NCI-H774 (cell line): ENCODE measurements around the gene LIPA.
"Not testable (repeated sequence)": the region's sequence is repeated elsewhere in the genome, so short reads cannot be mapped to it uniquely, and the experiment has no call there.

Source experiments
- DNase-seq: peaks from one replicate; lab custom pipeline; 2025; lab: John Stamatoyannopoulos, UW

LIPA gene

DNA sequence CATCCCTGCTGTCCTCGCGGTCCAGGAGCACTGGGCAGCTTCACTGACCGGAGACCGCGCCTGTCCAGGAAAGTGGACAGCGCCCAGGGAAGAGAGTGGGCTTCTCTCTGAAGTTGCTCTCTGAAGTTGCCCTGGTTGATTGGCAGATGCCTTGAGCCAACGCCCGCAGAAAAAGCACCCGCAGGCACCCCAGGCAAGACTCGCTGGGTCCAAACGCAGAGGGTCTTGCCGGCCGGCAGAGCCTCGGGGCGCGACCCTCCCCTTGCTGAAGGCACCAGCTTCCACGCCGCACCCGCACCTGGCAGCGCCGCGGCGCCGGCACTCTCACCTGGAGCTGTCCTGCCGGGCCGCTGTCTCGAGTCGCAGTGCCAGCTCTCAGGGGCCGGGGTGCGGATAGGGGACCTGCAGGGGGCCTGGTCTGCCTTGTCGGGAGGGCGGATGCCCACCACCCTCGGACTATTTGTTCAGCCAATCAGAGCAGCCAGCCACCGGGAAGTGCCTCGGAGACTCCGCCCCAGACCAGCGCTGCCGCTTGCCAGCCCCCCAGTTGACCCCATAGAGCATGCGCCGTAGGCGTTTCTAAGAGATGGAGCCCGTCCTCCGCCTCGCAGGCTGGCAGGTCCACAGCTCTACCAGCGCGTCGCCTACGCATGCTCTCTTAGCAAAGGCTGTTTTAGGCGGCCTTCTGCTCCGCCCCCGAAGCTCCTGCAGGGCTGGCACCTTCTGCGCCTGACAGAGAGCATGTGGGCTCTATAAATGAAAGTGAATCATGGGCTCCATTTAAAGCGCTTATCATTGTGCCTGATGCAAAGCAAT, at the start of gene LIPA:
LIPA (minus strand) TSS at position 367 of the 816 bp plus-strand sequence. CDS start 4,127 bp downstream, outside the sequence.
- DNase-seq = peak; percentile 87

DNA sequence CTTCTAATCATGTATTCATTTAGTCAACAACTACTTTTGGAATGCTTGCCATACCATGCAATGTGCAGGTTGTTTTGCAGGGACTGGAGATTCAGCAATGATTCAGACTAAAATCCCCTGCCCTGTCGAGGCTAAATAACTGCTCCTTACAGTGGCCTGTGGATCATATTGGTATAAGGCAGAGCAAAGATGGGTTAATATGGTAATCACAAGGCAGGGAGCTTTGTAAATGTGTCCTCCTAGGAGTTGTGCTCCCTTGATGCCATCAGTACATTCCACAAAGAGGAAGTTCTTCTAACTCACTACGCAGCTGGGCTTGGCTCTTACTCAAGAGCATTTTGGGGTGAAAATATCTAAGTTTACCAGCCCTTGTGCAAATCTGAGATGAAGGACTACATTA, 49.7 kb upstream of the LIPA start:
- DNase-seq = no peak

DNA sequence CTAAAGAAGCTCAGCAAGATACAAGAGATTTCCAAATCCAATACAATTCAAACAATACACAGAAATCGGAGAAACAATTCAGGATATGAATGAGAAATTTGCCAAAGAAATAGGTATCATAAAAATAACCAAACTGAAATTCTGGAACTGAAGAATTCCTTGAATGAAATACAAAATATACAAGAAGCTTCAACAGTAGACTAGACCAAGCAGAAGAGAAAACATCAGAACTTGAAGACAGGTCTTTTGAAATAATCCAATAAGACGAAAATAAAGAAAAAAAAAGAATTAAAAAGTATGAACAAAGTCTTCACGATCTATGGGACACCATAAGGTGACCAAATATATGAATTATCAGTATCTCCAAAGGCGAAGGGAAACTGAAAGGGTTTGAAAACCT, 47.5 kb upstream of the LIPA start:
- no peak for DNase-seq

DNA sequence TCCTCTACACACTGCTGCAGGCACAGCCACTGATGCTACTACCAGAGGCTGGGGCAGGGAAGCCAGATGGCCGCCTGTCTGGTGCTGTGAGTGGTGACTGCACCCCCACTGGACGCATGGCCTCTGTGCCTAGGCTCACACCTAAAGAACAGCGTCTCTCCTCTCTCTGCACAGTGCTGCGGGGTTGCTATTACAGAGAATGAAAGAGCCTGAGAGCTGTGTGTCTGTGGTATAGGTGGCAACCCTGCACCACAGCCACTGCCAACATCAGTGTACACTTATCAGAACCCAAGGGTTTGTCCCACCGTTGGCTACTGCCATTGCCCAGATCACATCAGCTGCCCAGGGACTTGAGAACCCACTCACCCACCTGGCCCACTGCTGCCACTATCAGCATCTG, 46.2 kb upstream of the LIPA start:
- DNase-seq = no peak

DNA sequence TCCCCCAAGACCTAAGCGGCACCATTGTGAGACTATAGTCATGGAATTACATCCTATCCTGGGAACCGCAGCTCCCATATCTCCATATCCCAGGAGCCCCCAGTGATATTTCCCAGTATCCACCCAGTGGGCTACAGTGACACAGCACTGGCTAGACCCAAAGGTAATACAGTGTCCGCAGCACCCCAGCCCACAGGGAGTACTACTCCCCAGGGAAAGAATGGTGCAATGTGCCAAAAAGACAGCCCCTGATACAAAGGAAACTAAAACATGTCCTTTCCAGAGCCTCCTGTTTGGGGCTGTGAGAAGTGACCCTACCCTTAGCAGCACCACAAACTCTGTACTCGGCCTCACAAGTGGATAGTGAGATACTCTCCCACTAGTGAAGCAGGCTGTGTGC, 45.8 kb upstream of the LIPA start:
- no peak for DNase-seq

DNA sequence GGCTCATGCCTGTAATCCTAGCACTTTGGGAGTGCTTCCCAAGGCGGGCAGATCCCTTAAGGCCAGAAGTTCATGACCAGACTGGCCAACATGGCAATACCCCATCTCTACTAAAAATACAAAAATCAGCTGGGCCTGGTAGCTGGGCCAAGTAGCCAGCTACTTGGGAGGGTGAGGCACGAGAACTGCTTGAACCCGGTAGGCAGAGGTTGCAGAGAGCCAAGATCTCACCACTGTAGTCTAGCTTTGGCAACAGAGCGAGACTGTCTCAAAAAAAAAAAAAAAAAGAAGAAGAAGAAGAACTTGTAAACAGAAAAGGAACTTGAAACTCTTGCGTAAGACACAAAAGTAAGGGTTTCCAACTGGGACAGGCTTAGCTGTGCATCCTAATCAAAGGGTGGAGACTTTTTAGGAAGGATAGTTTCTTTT, 44.7 kb upstream of the LIPA start:
- no peak for DNase-seq

DNA sequence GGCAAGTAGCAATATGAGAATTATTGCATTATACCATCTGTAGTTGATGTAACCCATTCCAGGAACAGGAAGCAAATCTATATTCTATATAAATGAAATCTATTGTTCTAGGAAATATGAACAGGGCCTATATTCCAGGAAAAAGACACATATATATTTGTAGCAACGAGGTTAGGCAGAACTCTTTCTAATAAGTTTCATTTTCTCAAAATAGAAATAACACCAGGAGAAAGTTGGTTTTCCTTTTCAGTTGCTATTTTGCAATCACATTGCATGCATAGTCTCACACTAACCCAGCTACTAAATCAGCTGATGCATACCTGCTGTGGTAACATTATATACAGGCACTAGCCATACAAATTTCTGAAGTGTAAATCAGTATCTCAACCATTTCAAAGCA, 44.0 kb upstream of the LIPA start:
- DNase-seq = no peak

DNA sequence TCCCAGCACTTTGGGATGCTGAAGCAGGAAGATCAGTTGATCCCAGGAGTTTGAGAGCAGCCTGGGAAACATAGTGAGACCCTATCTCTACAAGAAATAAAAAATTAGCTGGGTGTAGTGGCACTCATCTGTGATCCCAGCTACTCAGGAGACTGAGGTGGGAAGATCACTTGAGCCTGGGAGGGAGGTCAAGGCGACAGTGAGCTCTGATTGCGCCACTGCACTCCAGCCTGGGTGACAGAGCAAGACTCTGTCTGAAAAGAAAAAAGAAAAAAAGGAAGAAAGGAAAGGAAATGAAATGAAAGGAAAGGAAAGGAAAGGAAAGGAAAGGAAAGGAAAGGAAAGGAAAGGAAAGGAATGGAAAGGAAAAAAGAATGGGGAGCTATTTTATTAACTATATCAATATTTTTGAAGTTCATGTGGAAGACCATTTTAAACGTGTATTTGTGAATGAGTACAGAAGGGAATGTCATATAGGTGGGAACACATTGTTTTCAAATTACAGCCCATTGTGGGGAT, 43.2 kb upstream of the LIPA start:
- DNase-seq = no peak

DNA sequence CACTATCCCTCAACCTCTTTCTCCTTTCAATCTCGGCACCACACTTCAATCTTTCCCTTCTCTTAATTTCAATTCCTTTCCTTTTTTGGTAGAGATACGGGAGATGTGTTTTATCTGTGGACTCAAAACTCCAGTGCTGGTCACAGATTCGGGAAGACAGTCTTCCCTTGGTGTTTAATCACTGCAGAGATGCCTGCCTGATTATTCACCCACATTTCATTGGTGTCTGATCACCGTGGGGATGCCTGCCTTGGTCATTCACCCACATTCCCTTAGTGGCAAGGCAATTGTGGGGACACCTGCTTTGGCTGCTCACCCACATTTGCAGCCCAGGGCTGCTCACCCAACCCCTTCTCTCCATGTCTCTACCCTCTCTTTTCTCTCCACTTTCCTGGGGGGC, 33.7 kb upstream of the LIPA start:
- DNase-seq = not testable (repeated sequence)

DNA sequence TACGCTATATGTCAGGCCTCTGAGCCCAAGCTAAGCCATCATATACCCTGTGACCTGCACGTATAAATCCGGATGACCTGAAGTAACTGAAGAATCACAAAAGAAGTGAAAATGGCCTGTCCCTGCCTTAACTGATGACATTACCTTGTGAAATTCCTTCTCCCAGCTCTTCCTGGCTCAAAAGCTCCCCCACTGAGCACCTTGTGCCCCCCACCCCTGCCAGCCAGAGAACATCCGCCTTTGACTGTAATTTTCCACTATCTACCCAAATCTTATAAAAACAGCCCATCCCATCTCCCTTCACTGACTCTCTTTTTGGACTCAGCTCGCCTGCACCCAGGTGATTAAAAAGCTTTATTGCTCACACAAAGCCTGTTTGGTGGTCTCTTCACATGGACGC, 33.1 kb upstream of the LIPA start:
- not testable (repeated sequence) for DNase-seq

DNA sequence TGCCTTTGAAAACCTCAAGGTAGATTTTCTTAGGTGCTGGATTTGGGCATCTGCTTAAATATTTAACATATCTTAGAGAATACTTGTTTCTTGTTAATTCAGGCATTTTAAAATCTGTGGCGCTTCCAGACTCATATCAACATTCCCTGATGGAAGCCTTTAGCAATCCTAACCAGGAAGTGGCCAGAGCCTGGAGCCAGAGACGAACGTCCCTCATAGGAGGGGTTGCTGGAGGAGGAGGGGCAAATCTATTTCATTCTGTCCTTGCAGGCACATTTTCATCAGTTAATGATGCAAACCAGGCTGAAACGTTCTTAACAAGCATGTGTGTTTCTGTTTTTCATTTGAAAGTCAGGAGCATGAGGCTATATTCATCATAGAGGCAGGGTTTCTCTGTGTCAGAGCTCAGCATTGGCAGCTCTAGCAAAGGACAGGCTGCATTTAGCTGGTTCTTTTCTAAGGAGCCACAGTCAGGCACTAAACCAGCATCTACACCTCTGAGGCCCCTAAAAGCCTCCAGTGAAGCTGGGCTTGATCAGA, 32.4 kb upstream of the LIPA start:
- DNase-seq = peak; percentile 39

DNA sequence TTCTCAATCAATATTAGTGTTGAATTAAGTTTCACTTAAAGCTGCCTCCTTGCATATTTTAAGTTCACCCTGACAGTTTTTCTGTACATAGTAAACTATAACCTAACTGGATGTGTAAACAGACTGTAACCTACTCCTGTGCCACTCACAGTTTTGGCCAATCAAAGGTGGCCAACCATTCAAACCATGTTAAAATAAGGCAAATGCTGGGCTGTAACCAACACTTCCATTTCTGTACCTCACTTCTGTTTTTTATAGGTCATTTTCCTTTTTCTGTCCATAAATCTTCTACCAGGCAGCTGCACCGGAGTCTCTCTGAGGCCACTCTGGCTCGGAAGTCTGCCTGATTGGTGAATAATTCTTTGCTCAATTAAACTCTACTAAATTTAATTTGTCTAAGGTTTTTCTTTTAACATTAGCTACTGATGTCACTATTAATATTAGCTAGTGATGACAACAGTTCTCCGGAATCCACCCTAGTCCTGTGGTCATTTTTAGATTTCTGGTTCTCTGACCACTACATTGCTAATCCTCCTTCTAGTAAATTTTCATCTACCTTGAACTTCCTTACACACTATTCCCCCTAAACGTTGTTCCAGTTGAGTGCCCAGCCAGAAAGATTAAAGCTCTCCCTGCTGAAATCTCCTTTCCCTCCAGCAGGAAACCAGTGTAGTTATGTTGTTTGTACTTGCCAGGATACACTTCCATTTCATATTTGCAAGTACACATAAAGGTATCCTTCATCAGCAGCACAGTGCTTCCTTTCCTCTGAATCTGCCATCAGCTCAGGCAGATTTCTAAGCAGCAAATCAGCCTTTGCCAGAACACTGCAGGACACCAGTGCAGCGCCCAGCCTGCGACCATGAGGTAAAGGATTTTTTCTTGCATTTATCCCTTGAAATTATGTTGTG, 31.7 kb upstream of the LIPA start:
- no peak for DNase-seq

DNA sequence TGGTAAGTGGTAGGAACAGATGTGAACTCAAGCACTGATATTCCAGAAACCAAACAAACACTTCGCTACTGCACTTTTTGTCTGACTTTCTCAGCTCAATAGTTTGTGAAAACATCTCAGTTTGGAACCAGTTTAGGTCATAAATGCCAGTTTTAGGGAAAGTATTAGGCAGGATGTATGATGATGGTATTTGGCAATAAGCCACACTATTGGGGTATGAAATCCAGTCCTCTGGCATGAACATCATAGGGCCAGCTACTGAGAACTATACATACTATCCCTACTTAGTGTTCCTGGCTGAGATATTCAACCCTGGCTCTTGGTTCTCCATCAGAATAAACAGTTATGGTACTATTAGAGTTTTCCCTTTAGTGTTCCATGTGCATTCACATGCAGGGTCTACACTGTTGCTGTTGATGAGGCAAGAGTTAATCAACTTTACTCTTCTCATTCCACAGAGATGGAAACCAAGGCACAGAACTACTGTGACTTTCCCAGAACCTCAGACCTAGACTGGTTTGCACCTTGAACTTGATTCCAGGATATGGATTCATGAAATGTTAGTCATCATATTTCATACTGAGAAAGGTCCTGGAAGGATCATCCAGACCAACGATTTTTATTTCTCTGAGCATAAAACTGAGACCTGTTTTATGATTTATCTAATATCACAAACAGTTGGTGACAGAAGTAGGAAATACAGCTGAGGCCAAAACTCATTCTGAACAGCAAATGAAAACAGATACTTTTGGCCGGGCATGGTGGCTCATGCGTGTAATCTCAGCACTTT, 30.2 kb upstream of the LIPA start:
- DNase-seq = no peak

DNA sequence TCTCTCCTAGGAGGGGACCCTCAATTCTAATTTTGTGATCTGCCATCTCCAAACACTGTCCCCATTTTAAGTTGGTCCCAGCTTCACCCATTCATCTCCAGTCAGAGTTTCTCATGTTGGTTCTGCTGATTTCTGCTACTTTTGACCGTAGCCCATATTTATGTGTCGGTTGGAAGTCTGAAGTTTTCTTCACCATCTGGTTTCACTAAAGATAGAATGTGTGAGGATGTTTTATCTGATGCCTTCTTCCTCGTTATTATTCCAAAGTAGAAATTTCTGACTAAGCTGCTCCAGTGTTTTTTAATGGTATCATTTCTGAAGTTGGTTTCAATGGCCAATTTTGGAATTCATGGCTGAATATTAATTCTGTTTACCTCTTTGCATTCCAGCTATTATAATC, 28.9 kb upstream of the LIPA start:
- DNase-seq = no peak

DNA sequence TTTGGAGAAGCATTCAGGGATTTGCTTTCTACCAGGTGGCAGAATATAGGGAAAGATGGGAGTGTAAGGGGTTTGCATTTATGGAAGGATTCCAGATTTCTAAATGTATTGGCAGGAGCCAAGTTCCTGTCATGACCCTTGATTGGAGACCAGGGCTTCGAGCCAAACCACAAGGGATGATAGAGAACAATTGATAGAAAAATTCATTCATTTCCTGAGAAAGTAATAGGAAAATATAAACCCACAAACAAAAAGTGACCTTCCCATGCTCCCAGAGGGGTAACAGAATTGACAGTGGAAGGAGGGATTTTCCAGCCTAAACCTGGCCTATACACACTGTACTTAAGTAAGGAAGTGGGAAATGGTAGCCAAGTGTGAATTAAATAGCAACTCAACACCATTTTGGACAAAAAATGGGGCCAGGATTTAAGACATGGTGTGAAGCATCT, 27.9 kb upstream of the LIPA start:
- DNase-seq = no peak

DNA sequence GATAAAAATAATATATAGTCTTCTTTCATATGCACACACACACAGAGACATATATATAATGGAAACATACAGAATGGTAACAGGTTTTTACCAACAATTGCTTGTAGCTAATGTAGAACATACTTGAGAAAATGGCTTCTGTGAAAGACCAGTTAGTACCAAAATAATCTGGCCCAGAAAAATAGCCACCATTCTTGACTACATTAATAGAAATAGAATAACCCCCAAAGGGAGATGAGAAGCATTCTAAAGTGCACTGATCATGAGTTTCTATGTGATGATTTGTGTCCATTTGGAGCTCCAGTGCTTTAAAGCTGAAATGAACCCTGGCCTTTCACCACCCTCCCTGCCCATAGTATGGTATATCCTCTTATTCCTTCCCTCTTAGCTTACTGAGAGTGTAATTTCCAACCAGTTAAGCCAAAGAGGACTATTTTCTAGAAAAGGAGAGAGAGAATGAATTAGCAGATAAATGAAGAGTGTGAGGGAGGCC, 27.4 kb upstream of the LIPA start:
- no peak for DNase-seq

DNA sequence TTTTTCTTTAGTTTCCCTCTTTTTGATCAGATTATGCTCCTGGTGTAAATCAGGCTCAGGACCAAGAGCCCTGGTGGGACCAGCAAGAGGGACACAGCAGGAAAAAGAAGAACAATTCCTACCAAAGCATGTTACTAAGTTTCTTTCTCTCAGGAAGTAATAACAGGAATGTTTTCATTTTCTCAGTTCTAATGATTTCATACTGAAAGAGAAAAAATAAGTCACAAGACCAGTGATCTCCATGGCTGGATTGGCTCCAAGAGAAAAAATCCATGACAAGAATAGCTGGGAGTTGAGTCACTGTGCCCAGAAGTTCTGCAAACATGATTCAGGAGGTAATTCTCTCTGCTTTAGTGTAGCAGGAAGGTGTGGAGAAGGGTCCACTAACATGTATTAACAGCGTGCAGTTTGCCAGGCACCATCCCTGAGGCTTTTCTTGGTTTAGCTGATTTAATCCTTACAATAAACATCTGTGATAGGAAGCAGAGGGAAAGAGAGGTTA, 26.5 kb upstream of the LIPA start:
- DNase-seq = no peak

DNA sequence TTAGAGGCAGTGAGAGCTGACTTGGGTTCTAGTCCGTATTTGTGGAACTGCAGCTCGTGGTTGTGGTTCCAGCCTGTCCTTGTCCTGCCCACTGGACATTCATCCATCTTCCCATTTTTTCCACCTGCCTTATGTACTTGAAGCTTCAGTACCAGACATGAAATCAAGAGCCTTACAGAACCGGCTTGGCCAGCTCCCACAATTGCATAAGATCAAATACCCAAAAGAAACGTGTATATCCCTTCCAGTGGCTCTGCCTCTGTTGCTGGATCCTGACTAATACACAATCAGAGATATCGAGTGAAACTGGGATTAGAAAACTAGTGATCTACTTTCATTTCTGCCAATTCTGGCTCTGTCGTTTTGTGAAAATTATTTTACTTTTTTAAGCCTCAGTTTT, 23.8 kb upstream of the LIPA start:
- DNase-seq = no peak

DNA sequence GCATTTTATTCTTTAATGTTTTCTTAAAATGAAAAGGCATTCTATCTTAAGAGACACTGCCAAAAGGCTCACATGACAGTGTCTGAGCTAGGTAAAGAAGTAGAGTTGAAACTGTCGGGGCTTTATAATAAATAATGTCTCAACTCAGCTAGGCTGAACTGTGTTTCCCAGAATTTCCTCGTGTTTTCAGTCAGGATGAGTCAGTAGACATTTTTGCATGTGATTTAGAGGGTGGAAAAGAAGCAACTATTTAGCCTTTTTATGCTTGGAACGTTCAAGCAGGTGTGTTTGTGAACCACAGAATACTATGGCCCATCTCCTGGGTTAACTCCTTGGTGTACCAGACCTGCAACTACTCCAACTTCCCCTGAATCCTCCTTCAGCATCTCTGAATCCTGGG, 23.4 kb upstream of the LIPA start:
- DNase-seq = no peak

DNA sequence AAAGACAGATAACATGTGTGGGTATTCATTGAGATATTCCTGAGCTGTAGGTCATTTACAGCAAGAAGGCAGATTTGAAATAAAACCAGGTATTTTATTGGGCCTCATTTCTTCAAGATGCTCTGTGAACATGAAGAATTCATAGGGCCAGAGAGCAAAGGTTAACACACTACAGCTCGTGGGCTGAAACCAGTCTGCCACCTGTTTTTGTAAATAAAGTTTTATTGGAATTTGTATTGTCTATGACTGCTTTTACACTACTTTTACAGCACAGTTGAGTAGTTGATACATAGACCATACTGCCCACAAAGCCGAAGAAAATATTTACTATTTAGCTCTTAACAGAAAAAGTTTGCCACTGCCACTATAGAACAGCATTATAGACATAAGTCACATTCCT, 22.1 kb upstream of the LIPA start:
- DNase-seq = no peak

DNA sequence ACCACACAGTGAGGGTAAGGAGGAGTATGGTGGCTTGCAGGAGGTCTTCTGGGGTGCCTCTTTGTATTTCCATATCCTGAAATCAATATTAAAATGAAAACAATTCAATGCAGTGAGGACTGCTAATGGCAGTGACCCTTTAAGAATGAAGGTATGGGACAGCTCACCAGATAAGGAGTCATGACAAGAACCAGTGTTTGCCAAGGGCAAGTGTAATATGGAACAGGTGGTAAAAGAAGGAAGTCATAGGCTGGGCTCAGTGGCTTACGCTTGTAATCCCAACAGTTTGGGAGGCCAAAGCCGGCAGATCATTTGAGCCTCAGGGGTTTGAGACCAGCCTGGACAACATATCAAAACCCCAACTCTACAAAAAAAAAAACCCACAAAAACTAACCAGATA, 20.0 kb upstream of the LIPA start:
- no peak for DNase-seq

DNA sequence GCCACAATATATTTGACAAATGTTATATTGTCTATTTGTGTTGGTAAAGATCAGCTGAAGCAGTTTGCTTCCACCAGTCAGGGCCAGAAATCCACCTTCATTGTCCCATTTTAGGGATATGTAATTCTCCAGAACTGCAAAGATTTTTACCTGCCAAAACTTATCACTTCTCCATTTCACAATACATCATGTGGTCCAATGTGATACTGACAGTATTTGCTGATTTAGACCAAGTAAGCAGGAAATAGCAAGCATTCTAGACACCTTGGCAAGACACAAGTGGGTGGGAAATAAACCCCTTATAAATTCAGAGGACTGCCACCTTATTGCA, 18.5 kb upstream of the LIPA start:
- no peak for DNase-seq
